OCI-LY7 (cell line): Measurements from ENCODE around the gene LONP1.

Experiments
- CTCF ChIP-seq: fragments of 200-600 bp; sonication (generic); conservative IDR thresholded peaks from 2 replicates; pipeline ENCODE4 v1.5.1; 2014; ENCODE audit warnings: mild to moderate bottlenecking, antibody characterized with exemption, low read length, moderate library complexity, mixed read lengths
- EZH2phosphoT487 ChIP-seq: fragments of 200-600 bp; sonication (generic); IDR thresholded peaks from 2 replicates; pipeline ENCODE4 v1.6.1; 2018; ENCODE audit warnings: low read depth, borderline replicate concordance, mild to moderate bottlenecking, mixed run types, antibody characterized with exemption, low read length, moderate library complexity, mixed read lengths

GRCh38 chr19:5753743-5754142, 33.8 kb upstream of the LONP1 start:
- TF ChIP-seq CTCF (no peak), EZH2phosphoT487 (no peak)
